GM20000 (cell line): ENCODE data around the gene FAM43A.

Source experiments
- DNase-seq: peaks from one replicate; pipeline ENCODE4 v3.0.0; 2012; ENCODE audit warnings: low spot score
- CTCF ChIP-seq: IDR thresholded peaks from 2 replicates; pipeline ENCODE4 v1.5.1; 2012; ENCODE audit warnings: mild to moderate bottlenecking, control low read depth; ENCODE audit errors: extremely low read depth, missing control alignments

FAM43A gene

DNA sequence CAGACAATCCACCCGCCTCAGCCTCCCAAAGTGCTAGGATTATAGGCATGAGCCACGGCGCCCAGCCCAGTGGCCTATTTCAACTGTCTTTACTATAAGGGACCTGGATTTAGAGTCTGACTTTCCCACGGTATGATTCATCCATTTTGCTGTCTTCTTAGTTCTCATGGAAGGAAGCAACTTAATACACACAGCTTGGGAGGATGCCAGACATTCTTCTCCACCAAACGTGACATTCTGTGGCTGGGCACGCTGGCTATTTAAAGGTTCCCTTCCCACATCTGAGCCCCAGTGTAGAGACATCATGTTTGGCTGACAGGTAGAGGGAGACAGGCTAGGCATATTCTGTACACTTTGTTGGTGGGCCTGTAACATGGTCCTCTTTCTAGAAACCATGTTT lies 26.2 kb downstream of the FAM43A start:
- TF ChIP-seq CTCF = no peak
- DNase-seq = no peak

DNA sequence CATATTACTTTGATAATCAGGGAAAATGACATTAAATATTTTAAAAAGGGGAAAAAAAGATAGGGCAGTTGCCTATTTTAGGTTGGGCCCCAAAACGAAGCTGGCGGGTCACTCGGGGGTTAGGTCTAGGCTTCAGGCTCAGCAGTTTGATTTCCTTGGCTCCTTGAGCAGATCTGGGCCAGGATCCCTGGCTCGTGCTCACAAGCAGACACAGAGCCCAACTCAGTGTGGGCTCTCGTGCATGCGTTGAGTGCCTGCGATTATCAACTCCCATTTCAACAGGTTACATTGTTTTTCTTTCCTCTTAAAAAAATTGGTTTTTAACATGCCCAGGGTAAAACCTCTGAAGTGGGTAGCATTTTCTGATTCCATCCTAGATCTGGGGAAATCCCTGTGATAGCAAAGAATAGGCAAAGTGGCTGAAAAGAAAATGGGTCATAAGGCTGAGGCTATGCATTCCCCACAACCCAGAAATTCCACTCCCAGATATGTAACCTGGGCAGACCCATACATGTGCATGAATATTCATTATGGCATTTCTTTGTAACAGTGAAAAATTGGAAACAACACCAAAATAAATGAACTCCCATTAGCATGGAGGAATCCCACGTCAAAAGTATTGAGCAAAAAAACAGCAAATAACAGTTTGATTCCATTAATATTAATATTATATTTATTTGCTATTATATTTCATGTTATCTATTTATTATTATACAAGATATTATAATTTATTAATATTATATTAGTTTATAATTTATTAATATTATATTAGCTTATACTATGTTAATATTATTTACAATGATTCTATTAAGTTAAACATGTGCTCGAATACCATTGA lies 27.8 kb downstream of the FAM43A start:
- no peak for TF ChIP-seq CTCF

GRCh38 chr3:194714137-194714455 lies 28.4 kb downstream of the FAM43A start:
- TF ChIP-seq CTCF = no peak
- no peak for DNase-seq

More for the DNA sequence above, 27.8 kb downstream of the FAM43A start:
- DNase-seq = no peak

DNA sequence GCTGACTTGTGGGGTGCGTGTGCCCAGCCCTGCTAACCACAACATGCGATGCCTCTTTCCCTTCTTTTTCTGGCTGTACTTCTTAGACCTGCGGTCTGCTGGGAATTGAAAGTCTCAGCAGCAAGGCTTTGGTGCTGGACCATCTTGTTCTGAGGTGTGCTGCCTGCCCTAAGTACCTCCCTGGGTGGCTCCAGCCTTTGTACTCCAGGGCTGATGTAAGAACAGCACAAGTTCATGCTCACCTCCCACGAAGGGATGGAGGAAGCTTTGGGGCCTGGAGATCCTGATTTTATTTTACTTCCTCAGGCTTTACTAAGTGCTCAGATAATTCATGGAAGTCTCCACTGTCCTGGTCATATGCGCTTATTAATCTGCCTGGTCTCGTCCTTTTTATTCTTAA lies 28.9 kb downstream of the FAM43A start:
- no peak for DNase-seq
- TF ChIP-seq CTCF = no peak

DNA sequence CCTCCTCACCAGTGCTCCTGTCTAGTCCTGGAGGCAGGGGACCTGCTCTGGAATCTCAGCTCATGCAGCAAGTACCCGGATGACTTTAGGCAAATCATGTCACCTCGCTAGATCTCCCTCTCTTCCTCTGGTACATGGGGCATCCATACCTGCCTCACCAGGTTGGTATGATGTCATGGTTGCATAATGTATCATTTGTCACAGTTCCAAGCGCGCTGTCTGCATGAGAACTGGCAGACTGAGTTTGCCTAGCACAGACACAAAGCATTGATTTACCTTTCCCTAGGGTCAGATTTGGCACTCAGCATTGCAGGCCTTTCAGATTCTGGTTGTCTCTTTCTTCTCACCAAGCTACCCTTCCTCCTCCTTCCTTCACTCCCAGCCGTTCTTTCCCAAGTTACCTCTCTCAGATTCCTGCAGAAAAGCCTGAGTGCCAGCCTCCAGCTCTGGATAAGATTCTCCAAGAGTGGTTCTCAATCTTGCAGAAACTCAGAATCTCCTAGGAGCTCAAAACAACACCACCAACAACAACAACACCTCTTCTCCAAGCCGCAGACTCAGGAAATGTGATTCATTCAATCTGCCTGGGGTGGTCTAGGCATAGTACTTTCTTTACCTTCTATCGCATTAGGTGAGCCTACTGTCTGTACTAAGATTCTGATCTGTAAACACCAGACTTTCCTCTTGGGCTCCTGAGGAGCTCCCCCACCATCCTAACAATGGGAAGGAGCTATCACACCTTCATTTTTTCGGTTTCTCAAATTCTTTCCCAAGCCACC lies 29.5 kb downstream of the FAM43A start:
- no peak for DNase-seq
- TF ChIP-seq CTCF = no peak

DNA sequence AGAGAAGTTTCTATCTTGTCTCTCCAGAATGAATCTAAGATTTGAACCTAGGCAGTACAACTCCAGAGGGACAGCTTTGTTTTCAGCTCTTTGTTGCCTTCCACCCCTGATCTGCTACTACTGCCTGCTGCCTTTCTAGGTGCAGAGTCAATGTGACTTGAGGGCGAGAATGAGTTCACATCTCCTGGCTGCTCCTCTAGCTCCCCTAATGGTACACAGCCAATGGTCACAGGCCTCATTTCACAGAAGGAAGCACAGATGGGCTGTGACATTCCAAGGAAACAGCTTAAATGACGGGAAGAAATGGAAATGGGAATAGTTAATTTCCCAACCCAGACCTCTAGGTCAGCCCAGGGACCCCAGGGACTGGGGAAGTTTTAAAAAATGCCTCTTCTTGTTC lies 32.4 kb downstream of the FAM43A start:
- no peak for TF ChIP-seq CTCF

DNA sequence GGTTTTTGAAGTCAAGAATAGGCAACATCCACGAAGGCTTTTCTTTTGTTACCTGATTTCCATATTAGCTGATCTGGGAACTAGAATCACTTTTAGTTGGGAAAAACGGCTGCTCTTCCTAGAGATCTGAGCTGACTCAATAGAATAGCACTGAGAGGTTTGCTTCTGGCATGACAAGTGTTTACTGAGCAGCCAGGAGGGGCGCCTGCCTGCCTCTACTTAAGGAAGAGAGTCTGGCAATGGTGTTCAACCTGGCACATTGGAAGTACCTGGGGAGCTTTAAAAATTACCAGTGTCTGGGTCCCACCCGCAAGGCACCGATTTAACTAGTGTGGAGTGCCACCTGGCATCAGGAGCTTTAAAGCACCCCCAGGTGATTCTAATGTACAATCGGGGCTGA lies 34.4 kb downstream of the FAM43A start:
- no peak for TF ChIP-seq CTCF
- DNase-seq = no peak

More for the DNA sequence above, 32.4 kb downstream of the FAM43A start:
- DNase-seq = no peak
